HG03066 (cell line): ENCODE data around the gene LRP2.

Experiments
- ATAC-seq: cut with Tn5 transposase; IDR thresholded peaks from one replicate; pipeline ENCODE4 v1.9.1; 2021; ENCODE audit warnings: low read depth; ENCODE audit not compliant: unreplicated experiment

The LRP2 gene

DNA sequence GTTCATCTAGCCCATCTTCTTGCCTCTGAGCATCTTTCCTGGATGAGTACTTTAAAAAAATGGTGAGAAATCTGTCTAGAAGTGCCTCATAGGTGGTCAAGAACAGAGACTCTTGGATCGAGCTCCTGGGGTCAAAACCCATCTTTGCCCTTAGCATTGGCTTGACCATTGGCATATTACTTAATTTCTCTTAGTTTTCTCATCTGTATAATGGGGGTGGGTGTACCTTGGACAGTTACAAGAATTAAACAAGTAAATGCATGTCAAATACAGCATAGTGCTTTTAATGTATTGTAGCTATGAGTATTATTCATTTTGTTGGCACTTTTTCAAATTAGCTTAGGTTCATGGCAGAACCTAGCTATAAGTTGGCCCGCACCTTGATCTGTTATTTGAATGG lies 256.2 kb downstream of the LRP2 start:
- ATAC-seq = no peak

DNA sequence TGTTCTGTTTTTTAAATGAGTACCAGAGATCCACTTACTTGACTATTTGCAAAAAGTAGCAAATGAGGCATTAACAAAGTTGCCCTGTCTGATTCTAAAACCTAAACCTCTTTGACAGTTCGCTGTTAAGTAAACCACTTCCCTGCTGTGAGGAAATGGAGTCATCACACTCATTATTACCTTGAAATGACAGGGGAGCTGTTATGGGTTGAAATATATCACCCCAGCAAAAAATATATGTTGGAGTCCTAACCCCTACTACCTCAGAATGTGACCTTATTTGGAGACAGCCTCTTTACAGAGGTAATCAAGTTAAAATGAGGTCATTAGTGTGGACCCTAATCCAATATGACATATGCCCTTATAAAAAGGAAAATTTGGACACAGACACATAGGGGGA lies 256.9 kb downstream of the LRP2 start:
- ATAC-seq = no peak

DNA sequence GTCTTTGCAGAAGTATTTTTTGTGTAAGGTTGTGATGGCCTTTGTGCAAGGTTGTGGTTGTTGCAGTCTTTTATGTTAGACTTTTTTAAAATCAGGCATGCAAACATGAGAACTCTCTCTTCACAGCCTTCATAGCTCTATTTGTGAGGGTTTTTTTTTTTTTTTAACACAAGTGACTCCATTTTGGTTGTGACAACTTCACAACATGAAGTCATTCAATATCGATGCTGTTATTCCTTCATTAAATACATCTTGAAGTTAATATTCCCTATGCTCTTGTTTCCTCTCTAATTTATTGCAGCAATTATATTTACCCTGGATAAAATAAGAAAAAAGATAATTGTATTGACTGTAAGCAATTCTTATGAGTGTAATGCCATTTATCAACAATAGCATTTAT lies 257.5 kb downstream of the LRP2 start:
- no peak for ATAC-seq

DNA sequence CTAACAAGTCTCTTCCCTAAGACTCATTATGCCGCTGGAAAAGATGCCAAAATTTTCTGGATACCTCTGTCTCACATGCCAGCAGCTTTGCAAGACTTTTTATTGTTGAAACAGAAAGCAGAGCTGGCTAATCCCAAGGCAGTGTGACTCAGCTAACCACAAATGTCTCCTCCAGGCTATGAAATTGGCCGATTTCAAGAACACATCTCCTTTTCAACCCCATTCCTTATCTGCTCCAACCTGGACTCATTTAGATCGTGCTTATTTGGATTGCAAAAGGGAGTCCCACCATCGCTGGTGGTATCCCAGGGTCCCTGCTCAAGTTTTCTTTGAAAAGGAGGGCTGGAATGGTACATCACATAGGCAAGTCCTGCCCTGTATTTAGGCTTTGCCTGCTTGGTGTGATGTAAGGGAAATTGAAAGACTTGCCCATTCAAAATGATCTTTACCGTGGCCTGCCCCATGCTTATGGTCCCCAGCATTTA lies 266.7 kb downstream of the LRP2 start:
- ATAC-seq = peak; percentile 45

DNA sequence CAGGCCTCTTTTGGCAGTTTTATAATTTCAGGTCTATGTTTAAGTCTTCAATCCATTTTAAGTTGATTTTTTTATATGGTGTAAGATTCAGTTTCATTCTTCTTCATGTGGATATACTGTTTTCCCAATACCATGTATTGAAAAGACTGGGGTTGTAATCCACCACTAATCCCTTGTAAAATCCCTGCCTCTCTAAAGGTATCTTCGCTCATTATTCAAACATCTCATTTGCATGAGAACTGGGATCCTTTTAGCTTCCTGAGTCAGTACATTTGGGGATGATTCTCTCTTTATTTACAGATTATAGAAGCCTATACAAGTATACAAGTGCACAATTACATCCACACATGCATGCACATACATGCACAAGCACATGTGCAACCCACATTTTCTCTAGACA lies 267.7 kb downstream of the LRP2 start:
- no peak for ATAC-seq

DNA sequence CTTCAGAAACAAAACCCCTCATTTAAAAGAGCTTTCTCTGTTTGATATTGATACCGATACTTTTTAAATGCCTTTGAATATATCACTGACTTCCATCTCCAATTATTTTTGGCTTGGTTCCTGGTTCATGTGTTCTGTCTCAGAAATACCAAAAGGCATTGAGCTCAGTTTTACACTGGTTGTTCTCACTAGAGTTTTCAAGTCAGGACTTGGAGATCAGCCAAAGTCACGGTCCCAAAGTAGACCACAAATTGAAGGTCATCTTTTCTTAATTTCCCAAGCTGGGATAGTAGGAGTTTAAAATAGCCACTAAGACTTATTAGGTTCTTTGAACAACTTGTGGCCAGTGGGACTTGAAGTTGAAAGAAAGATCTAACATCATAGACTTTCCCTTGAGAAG lies 268.8 kb downstream of the LRP2 start:
- ATAC-seq = no peak

DNA sequence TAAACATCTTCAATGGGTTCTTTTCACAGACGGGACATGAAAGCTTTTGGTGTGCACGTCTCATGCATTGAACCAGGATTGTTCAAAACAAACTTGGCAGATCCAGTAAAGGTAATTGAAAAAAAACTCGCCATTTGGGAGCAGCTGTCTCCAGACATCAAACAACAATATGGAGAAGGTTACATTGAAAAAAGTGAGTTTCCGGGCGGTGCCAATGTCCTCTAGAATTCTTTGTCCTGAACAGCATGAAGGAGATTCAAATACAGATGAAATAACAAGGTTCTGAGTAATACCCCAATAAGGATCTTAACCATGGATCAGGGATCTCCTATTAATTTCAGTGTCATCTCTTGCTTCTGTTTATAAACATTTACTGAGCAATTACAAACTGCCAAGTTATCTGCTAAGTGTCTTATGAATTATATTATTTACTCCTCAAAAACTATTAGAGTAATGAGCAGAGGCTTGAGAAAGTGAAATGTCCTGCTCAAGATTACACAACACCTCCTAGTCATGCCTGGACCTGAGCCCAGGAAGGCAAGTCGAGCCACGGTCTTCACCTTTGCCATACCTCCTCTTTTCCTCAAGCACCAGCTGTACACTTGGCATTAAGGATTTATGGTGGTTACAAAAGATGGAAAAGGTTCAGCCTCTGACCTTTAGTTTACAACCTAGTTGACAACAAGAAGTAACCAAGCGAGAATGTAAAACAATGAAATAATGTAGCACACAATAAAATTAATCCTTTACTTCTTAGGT lies 270.4 kb downstream of the LRP2 start:
- ATAC-seq = no peak

DNA sequence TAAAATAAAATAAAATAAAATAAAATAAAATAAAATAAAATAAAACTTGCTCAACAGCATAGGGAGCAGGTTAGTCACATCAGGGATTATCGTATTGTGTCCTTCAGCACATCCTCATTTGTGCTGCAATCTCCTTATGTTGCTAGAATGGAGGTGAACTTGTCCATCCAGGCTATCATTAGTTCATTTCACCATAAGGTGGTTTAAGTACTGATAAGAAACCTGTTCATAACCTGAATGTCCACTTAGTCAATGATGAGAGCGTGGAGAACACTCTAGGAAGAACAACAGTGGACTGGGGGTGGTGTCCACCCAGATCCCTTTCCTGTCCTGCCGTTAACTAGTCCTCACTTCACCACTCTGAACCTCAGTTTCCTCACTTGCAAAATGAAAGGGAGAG lies 271.1 kb downstream of the LRP2 start:
- ATAC-seq = no peak

DNA sequence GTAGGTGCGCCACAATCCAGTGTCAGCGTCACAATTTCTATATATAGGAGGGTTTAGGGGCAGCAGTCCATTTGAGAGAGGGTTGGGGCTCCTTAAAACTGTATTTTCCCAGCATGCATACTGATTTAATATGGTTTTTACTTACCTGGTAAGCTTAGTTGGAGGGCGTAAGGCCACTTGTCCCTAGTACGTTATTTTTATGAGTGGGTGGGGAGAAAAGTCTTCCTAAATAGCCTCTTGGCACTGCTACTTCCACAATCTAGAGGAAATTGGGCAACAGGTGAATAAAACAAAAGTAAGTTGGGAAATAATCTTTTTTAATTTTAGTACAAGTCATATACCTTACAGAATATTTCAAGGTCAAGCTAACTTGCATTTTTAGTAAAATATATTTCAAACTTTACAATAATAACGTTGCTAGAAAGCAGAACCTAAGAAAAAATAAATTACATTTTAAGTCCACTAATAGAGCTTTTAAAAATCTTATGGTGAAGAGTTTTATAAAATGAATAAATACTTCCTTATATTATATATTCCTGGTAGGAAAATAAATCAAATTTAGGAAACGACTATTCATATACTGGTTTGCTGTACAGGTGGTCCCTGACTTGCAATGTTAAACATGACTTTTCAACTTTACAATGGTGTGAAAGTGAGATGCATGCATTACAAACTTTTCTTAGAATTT lies 272.1 kb downstream of the LRP2 start:
- no peak for ATAC-seq

DNA sequence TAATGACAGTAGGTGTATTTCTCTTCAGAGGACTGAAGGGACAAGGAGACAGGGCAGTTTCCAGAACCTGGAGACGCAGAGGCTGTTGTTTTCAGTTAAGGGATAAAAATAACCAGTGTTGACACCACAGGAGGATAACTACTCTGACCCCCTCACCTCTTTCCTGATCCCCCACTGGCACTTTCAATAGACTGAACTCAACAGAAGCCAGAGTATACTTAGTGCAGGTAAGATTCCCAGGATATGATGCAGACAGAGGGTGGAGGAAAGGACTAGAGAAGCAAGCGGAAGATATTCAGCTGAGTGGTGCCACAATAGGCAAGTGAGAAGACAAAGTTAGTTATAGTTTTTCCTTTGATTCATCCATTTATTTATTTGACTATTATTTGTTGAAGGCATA lies 273.2 kb downstream of the LRP2 start:
- no peak for ATAC-seq

DNA sequence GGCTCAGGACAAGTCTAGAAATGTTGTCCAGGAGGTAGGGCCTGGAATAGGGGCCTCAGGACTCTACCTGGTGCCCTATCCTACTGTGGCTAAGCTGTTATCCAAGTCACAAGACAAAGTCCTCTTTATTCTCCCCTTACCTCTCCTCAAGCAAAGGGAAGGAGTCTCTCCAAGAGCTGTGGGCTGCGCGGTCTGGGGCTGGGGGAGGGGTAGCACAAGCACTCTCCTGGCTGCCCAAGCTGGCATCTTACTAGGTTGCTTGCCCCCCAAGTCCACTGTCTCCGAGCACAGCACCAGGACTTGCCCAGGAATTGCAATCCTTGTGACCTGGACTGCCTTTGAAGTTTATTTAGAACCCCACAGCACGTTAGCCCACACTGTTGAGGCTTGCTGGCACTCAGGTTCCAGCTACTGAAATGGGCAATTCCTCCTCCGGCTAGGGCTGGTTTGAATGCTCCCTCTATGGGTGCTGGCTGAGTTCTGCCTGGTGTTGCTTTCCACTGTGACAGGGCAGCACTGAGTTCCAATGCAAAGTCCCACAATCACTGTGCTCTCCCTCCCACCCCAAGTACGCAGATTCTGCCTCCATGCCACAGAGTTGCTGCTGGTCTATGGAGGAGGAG lies 274.5 kb downstream of the LRP2 start:
- ATAC-seq = no peak

DNA sequence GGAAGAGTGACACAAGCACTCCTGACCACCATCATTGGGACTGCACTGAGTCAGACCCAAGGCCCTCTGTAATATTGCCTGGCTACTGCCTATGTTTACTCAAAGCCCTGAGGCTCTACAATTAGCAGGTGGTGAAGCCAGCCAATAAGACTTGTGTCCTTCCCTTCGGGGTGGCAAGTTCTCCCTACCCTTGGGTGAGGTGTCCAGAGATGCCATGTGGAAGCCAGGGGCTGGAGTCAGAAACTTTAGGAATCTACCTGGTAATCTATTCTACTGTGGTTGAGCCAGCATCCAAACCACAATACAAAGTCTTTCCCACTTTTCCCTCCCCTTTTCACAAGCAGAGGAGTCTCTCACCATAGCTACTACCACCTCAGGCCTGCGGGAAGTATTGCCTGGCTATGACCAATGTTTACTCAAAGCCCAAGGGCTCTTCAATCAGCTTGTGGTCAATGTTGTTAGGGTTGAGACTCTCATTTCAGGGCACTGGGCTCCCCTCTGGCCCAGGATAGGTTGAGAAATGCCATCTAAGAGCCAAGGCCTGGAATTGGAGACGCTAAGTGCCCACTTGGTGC lies 275.4 kb downstream of the LRP2 start:
- ATAC-seq = no peak

DNA sequence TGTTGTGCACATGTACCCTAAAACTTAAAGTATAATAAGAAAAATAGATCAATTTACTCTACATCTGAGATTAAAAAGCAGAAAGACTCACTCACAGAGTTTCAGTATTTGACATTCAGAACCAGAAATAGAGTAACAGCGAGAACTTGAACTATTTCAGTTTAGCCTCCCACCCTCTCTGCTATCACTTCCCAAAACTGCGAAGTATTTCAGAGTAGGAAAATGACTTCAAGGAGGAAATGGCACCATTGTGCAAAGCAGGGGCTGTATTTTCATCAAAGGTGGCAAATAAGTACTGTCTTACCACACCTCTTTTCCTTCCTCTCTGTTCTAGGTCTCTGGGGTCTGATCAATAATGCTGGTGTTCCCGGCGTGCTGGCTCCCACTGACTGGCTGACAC lies 279.3 kb downstream of the LRP2 start:
- ATAC-seq = peak; percentile 63

DNA sequence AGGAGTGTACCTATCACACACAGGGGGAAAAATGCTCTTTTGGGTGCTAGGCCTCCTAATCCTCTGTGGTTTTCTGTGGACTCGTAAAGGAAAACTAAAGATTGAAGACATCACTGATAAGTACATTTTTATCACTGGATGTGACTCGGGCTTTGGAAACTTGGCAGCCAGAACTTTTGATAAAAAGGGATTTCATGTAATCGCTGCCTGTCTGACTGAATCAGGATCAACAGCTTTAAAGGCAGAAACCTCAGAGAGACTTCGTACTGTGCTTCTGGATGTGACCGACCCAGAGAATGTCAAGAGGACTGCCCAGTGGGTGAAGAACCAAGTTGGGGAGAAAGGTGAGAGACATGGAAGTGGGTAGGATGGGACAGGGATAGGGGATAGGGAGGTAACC lies 280.8 kb downstream of the LRP2 start:
- ATAC-seq = no peak

DNA sequence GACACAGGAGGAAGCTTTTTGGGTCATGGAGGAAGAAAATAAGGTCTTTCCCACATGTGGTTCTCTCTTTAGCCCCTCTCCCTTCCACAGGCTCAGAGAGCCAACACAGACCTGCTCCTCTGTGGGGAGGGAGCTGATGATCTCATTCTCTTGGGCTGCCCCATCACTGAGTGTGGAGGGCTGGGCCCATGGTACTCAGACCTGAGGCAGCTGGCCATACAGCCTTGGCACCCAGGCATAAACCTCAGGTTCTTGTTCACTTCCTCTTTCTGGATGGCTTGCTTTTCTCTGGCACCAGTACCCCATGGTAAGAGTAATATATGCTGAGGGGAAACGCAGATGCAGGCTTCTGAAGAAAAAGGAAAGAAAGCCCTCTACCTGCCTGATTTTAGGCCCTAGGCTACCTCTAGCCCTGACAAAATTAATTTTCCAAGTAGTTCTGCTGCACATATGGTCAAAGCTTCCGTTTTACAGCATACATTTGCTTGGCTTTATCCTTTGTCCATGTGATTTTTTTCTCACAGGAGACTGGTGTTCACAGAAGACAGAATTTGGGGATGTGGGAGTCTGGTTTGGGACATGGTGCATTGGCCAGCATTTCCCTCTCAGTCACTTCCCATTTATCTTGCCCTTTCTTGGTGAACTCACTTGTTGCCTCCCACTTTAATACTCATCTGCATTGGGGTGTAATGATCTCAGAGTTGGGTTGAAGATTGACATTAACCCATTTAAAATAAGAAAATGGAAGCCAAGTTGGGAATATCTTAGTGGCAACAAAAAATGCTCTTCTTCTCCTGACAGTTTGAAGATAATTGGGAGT lies 281.9 kb downstream of the LRP2 start:
- ATAC-seq = peak; percentile 58

DNA sequence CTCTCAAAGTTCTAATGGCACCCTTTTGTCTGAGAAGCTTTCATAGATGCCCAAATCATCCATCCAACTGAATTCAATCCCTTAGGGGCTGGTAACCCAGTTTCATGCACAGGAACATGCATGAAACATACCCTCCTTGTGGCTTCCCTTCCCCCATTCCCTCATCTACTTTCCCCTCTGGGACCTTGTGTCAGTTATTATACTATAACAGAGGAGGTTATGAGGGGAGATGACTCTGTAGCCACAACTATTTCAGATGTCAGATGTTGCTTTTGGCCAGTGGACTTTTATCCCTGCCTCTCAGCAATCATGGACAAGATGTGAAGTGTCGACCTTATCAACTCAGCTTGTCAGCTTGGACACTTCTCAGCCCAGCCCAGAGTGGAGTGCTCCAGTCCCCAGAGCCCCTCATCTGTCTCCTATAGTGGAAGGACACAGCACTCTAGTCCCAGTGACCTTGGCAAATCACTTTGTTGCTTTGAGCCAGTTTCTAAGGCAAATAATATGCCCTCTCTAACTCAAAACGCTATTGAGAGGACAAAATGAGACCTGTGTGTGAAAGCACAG lies 284.6 kb downstream of the LRP2 start:
- no peak for ATAC-seq
